Loucy (cell line): ENCODE results near the gene SMIM10L2A.

ENCODE experiments used
- H2AFZ ChIP-seq: fragments of 200-600 bp; sonication (generic); 2 replicates; pipeline ENCODE4 v1.6.0; 2016; ENCODE audit warnings: antibody characterized with exemption, mild to moderate bottlenecking, low read length, moderate library complexity
- H3F3A ChIP-seq: fragments of 200-600 bp; 2 replicates; pipeline ENCODE4 v1.6.0; 2016; ENCODE audit warnings: antibody characterized with exemption, low read depth, mild to moderate bottlenecking
- H3K27me3 ChIP-seq: fragments of 200-600 bp; sonication (generic); 2 replicates; pipeline ENCODE4 v1.6.1; 2014; ENCODE audit warnings: low read length, mild to moderate bottlenecking; ENCODE audit not compliant: insufficient read depth, poor library complexity, severe bottlenecking
- H3K36me3 ChIP-seq: fragments of 200-600 bp; sonication (generic); 2 replicates; pipeline ENCODE4 v1.6.1; 2016; ENCODE audit warnings: low read length; ENCODE audit not compliant: insufficient read depth
- H3K4me1 ChIP-seq: fragments of 200-600 bp; sonication (generic); 2 replicates; pipeline ENCODE4 v1.5.1; 2014; ENCODE audit warnings: low read length, mild to moderate bottlenecking; ENCODE audit not compliant: insufficient read depth, poor library complexity, severe bottlenecking
- H3K4me2 ChIP-seq: fragments of 200-600 bp; sonication (generic); 2 replicates; pipeline ENCODE4 v1.6.0; 2014; ENCODE audit warnings: antibody characterized with exemption, low read length, low read depth, mild to moderate bottlenecking; ENCODE audit not compliant: poor library complexity, severe bottlenecking
- H3K4me3 ChIP-seq: fragments of 200-600 bp; sonication (generic); 2 replicates; pipeline ENCODE4 v1.5.1; 2014; ENCODE audit warnings: low read length, mild to moderate bottlenecking, mixed read lengths; ENCODE audit not compliant: poor library complexity, severe bottlenecking
- H3K79me2 ChIP-seq: fragments of 200-600 bp; sonication (generic); 2 replicates; pipeline ENCODE4 v1.6.1; 2014; ENCODE audit warnings: low read length; ENCODE audit not compliant: insufficient read depth
- H3K9ac ChIP-seq: fragments of 200-600 bp; sonication (generic); 2 replicates; pipeline ENCODE4 v1.6.0; 2014; ENCODE audit warnings: mild to moderate bottlenecking, low read depth, low read length, moderate library complexity; ENCODE audit not compliant: poor library complexity, severe bottlenecking
- H3K9me2 ChIP-seq: fragments of 200-600 bp; sonication (generic); replicated peaks from 2 replicates; pipeline ENCODE4 v1.6.1; 2016; ENCODE audit warnings: low read depth, low read length, mixed read lengths
- H3K9me3 ChIP-seq: fragments of 200-600 bp; sonication (generic); 2 replicates; pipeline ENCODE4 v1.6.1; 2014; ENCODE audit warnings: mild to moderate bottlenecking, antibody characterized with exemption, low read length, low read depth; ENCODE audit not compliant: insufficient read depth
- H4K20me1 ChIP-seq: fragments of 200-600 bp; sonication (generic); 2 replicates; pipeline ENCODE4 v1.6.0; 2014; ENCODE audit warnings: antibody characterized with exemption, low read length, mild to moderate bottlenecking; ENCODE audit not compliant: insufficient read depth, poor library complexity, severe bottlenecking
- CTCF ChIP-seq: fragments of 200-600 bp; sonication (generic); conservative IDR thresholded peaks from 2 replicates; pipeline ENCODE4 v1.5.1; 2014; ENCODE audit warnings: mild to moderate bottlenecking, antibody characterized with exemption, low read length
- EZH2phosphoT487 ChIP-seq: fragments of 200-600 bp; IDR thresholded peaks from 2 replicates; pipeline ENCODE4 v1.6.1; 2018; ENCODE audit warnings: antibody characterized with exemption, mild to moderate bottlenecking, moderate library complexity, borderline replicate concordance

SMIM10L2A gene

DNA sequence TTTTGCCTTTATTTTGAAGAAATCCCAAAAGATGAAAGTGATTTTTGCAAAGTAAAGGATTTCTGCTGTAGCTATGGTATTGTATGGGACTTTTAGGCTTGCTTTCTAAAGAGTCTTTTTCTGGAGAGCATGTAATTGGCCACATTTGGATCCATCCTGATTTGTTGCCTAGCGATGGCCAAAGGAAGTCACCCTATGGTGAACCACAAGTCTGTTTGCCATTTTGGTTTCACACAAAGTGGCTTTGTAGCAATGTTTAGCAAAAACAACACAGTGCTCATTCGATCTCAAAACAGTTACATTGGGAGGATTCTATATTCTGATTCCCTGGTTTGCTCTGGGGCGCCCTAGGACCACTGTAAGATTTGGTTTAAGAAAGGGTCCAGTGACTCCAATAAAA, 54.6 kb downstream of the SMIM10L2A start:
- Histone ChIP-seq H3K9ac (no peak overlapping the region), H3K79me2 (no peaks in the 10 kb centered on the region), H3K4me2 (no peak overlapping the region), H4K20me1 (no peaks in the 10 kb centered on the region), H3K9me3 (no peaks in the 10 kb centered on the region), H3K36me3 (no peaks in the 10 kb centered on the region), H2AFZ (no peak overlapping the region), H3K9me2 (no peaks in the 10 kb centered on the region), H3K27me3 (no peaks in the 10 kb centered on the region), H3K4me3 (no peak overlapping the region), H3F3A (no peaks in the 10 kb centered on the region), H3K4me1 (no peaks in the 10 kb centered on the region)
- no peak for TF ChIP-seq EZH2phosphoT487
- no peak for TF ChIP-seq CTCF

DNA sequence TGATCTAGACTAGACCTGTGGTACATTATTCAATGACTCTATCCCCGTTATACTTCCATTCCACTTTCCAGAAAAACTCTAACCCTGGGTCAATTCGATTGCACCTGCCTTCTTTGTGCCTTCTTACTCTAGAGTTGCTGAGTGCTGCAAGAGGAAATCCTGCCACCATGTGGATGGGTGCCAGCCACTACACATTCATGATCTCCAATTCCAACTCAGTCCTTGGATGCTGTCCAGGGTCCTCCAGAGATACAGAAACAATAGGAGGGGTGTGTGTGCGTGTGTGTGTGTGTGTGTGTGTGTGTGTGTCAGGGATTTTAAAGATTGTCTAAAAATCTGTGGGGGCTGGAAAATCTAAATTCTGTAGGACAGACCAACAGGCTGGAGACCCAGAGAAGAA, 55.8 kb downstream of the SMIM10L2A start:
- Histone ChIP-seq H3K4me3 (no peak overlapping the region), H3K4me2 (no peak overlapping the region), H3F3A (no peaks in the 10 kb centered on the region), H3K79me2 (no peaks in the 10 kb centered on the region), H3K36me3 (no peaks in the 10 kb centered on the region), H3K27me3 (no peaks in the 10 kb centered on the region), H3K4me1 (no peaks in the 10 kb centered on the region), H3K9ac (no peak overlapping the region), H3K9me2 (no peaks in the 10 kb centered on the region), H4K20me1 (no peaks in the 10 kb centered on the region), H3K9me3 (no peaks in the 10 kb centered on the region), H2AFZ (no peak overlapping the region)
- no peak for TF ChIP-seq EZH2phosphoT487
- TF ChIP-seq CTCF = peak; percentile 64
